ENCODE results near the gene SHMT2.

DNA sequence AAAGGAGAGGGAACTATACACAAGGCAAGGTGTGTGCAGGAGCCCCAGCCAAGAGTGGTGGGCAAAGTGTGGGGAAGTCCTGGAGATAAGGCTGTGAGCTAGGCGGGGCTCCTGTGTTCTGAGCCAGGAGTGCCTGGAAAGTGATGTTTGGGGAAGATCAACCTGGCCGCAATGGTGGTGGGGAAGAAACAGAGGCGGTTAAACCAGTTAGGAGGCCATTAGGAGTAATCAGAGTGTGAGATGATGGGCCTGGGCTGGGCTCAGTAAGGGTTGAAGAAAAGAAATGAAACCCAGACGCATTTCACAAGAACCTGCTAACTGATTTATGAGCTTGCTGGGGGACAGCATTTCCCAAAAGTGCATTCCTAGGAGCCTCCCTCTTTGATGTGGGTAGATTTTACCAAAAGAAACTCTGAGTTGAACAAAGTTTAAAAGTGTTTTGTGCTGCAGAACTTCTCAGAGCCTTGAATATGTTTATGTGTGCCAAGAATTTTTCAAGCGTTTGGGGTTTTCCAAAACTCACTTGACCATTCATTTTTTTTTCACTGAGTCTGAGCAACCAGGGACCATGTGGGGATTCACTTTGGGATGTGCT, 47.9 kb upstream of the SHMT2 start:
- TF ChIP-seq, protein P1, sequence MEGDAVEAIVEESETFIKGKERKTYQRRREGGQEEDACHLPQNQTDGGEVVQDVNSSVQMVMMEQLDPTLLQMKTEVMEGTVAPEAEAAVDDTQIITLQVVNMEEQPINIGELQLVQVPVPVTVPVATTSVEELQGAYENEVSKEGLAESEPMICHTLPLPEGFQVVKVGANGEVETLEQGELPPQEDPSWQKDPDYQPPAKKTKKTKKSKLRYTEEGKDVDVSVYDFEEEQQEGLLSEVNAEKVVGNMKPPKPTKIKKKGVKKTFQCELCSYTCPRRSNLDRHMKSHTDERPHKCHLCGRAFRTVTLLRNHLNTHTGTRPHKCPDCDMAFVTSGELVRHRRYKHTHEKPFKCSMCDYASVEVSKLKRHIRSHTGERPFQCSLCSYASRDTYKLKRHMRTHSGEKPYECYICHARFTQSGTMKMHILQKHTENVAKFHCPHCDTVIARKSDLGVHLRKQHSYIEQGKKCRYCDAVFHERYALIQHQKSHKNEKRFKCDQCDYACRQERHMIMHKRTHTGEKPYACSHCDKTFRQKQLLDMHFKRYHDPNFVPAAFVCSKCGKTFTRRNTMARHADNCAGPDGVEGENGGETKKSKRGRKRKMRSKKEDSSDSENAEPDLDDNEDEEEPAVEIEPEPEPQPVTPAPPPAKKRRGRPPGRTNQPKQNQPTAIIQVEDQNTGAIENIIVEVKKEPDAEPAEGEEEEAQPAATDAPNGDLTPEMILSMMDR (IDR thresholded peaks at IDR 0.05; ENCODE audit: extremely low read depth in 1 of 2, insufficient read depth in 1 of 2, low read depth in 1 of 2, low read length in 2 of 2), result no peak
- TF ChIP-seq EZH2 (IDR thresholded peaks at IDR 0.05; ENCODE audit: borderline replicate concordance, low read depth, low read length, severe bottlenecking) (no peak), POLR2A (IDR thresholded peaks at IDR 0.05; ENCODE audit: low read depth, low read length) (no peak), MYC (IDR thresholded peaks at IDR 0.05; ENCODE audit: low read depth, low read length) (no peak), GATA2 (IDR thresholded peaks at IDR 0.05; ENCODE audit: insufficient read depth, insufficient read length, low read depth, low read length) (no peak), POLR2AphosphoS5 (IDR thresholded peaks at IDR 0.05; ENCODE audit: insufficient read depth, low read depth, low read length) (no peak)
